ENCODE measurements around the gene C20orf141. TPM values are rescaled to one million over a fixed set of nuclear protein-coding genes. Genes with fewer than 3 reads are reported as not detected.

The C20orf141 gene
- total and polyA plus RNA-seq, 12 donors, result not detected

- TF ChIP-seq CTCF (IDR thresholded peaks at IDR 0.05), result no peak
- intact Hi-C loops (cut with DNase I), result no loop called here
- no peak overlapping the region for H3K4me3 ChIP-seq
- no peaks in the 10 kb centered on the region for H3K36me3 ChIP-seq
- no peak overlapping the region for H3K27ac ChIP-seq
- peaks cover 0 to 4% (median 0%) of the 10 kb centered on the region in 11 donors for H3K9me3 ChIP-seq
- WGBS, 2 donors, result 87 to 90% methylated on average over 19 of the region's 19 CpGs
- no peak for ATAC-seq
- DNase-seq, result no peak
- H3K4me1 ChIP-seq, result peaks cover 0 to 25% (median 12%) of the 10 kb centered on the region in 9 donors
- H3K27me3 ChIP-seq, result peaks cover 7 to 98% (median 78%) of the 10 kb centered on the region in 7 donors
Measured at GRCh38 chr20:2798095-2798805, 16.5 kb upstream of the C20orf141 start.

- WGBS, 2 donors, result 69 to 73% methylated on average over 6 of the region's 6 CpGs
- DNase-seq (no peak), ATAC-seq (peak in 1 of 8 donors; percentile 12)
- Histone ChIP-seq H3K27ac (no peak overlapping the region), H3K4me3 (no peak overlapping the region), H3K27me3 (peaks cover 7 to 98% (median 78%) of the 10 kb centered on the region in 7 donors), H3K9me3 (peaks cover 0 to 4% (median 0%) of the 10 kb centered on the region in 11 donors), H3K36me3 (no peaks in the 10 kb centered on the region), H3K4me1 (peaks cover 0 to 25% (median 12%) of the 10 kb centered on the region in 9 donors)
- intact Hi-C loops (cut with DNase I), result no loop called here
- no peak for TF ChIP-seq CTCF (IDR thresholded peaks at IDR 0.05)
Measured at GRCh38 chr20:2798814-2799213, 16.0 kb upstream of the C20orf141 start.

- no peaks in the 10 kb centered on the region for H3K36me3 ChIP-seq
- DNase-seq (no peak), ATAC-seq (no peak)
- H3K4me3 ChIP-seq, result peak overlapping the region in 5 of 10 donors; percentile 30 to 54 (median 41)
- intact Hi-C loops (cut with DNase I), result no loop called here
- peaks cover 0 to 25% (median 12%) of the 10 kb centered on the region in 9 donors for H3K4me1 ChIP-seq
- H3K27me3 ChIP-seq, result peaks cover 7 to 97% (median 78%) of the 10 kb centered on the region in 7 donors
- TF ChIP-seq CTCF (IDR thresholded peaks at IDR 0.05), result no peak
- peaks cover 0 to 4% (median 0%) of the 10 kb centered on the region in 11 donors for H3K9me3 ChIP-seq
- WGBS, 2 donors, result 42 to 59% methylated on average over 9 of the region's 9 CpGs
- H3K27ac ChIP-seq, result no peak overlapping the region
Measured at GRCh38 chr20:2799271-2799670, 15.5 kb upstream of the C20orf141 start.

GRCh38 chr20:2799688-2800520 lies 14.9 kb upstream of the C20orf141 start:
- Histone ChIP-seq H3K36me3 (no peaks in the 10 kb centered on the region), H3K4me3 (peak overlapping the region in 9 of 10 donors; percentile 16 to 54 (median 34)), H3K27ac (peak overlapping the region in 1 of 10 donors; percentile 47), H3K27me3 (peaks cover 7 to 97% (median 82%) of the 10 kb centered on the region in 7 donors), H3K4me1 (peaks cover 0 to 29% (median 12%) of the 10 kb centered on the region in 9 donors), H3K9me3 (peaks cover 0 to 4% (median 0%) of the 10 kb centered on the region in 11 donors)
- intact Hi-C loops (cut with DNase I), result no loop called here
- ATAC-seq (peak in 3 of 8 donors; percentile 21 to 36 (median 26)), DNase-seq (no peak)
- no peak for TF ChIP-seq CTCF (IDR thresholded peaks at IDR 0.05)
- 2 to 3% methylated on average over 61 of the region's 61 CpGs for WGBS, 2 donors
